Parathyroid adenoma (tissue), 2 donors: Measurements from ENCODE around the gene STK24.

Experiments
- H2AFZ ChIP-seq: fragments of 300-600 bp; sonication (generic); one replicate; pipeline ENCODE4 v1.7.0; 2017; ENCODE audit warnings: antibody characterized with exemption, mild to moderate bottlenecking
- H3K27ac ChIP-seq: fragments of 300-600 bp; sonication (generic); one replicate; pipeline ENCODE4 v1.7.0; 2017
- H3K27me3 ChIP-seq: fragments of 300-600 bp; sonication (generic); one replicate; pipeline ENCODE4 v1.7.0; 2017; ENCODE audit warnings: low read length; ENCODE audit not compliant: control insufficient read depth, insufficient read depth
- H3K36me3 ChIP-seq: fragments of 300-600 bp; sonication (generic); one replicate; pipeline ENCODE4 v1.7.0; 2017; ENCODE audit warnings: low read length; ENCODE audit not compliant: control insufficient read depth, insufficient read depth
- H3K4me1 ChIP-seq: fragments of 300-600 bp; sonication (generic); one replicate; pipeline ENCODE4 v1.7.0; 2017; ENCODE audit warnings: control low read depth
- H3K4me2 ChIP-seq: fragments of 300-600 bp; sonication (generic); one replicate; pipeline ENCODE4 v1.7.0; 2017; ENCODE audit warnings: low read length
- H3K4me3 ChIP-seq: fragments of 300-600 bp; sonication (generic); one replicate; pipeline ENCODE4 v1.7.0; 2017; ENCODE audit warnings: low read depth, low read length
- H3K79me2 ChIP-seq: fragments of 300-600 bp; sonication (generic); one replicate; pipeline ENCODE4 v1.7.0; 2017; ENCODE audit warnings: control low read depth
- H3K9ac ChIP-seq: fragments of 300-600 bp; sonication (generic); one replicate; pipeline ENCODE4 v1.7.0; 2017; ENCODE audit warnings: mild to moderate bottlenecking
- H3K9me3 ChIP-seq: fragments of 300-600 bp; sonication (generic); one replicate; pipeline ENCODE4 v1.7.0; 2017; ENCODE audit warnings: low read length; ENCODE audit not compliant: control insufficient read depth
- CTCF ChIP-seq: fragments of 300-600 bp; sonication (generic); IDR thresholded peaks from one replicate; pipeline ENCODE4 v1.7.0; 2017; ENCODE audit warnings: antibody characterized with exemption, mild to moderate bottlenecking
- donor health status: primary hyperparathyroidism.

STK24 gene

GRCh38 chr13:98586400-98587345 lies 9.8 kb upstream of the STK24 start:
- Histone ChIP-seq H3K9ac (no peak overlapping the region), H3K79me2 (no peaks in the 10 kb centered on the region), H3K4me2 (no peak overlapping the region), H2AFZ (no peak overlapping the region), H3K27me3 (no peaks in the 10 kb centered on the region), H3K36me3 (no peaks in the 10 kb centered on the region), H3K4me1 (no peaks in the 10 kb centered on the region), H3K27ac (no peak overlapping the region), H3K4me3 (no peak overlapping the region), H3K9me3 (no peaks in the 10 kb centered on the region)
- TF ChIP-seq CTCF = no peak

- H3K9me3 ChIP-seq = no peaks in the 10 kb centered on the region
- H3K27me3 ChIP-seq = no peaks in the 10 kb centered on the region
- H2AFZ ChIP-seq = no peak overlapping the region
- no peak overlapping the region for H3K4me2 ChIP-seq
- H3K27ac ChIP-seq = no peak overlapping the region
- H3K9ac ChIP-seq = no peak overlapping the region
- H3K79me2 ChIP-seq = no peaks in the 10 kb centered on the region
- TF ChIP-seq CTCF = no peak
- no peak overlapping the region for H3K4me3 ChIP-seq
- no peaks in the 10 kb centered on the region for H3K4me1 ChIP-seq
- no peaks in the 10 kb centered on the region for H3K36me3 ChIP-seq
Measured at GRCh38 chr13:98585946-98586345, 9.0 kb upstream of the STK24 start.

GRCh38 chr13:98585398-98585754 lies 8.5 kb upstream of the STK24 start:
- no peak overlapping the region for H3K27ac ChIP-seq
- no peaks in the 10 kb centered on the region for H3K36me3 ChIP-seq
- no peaks in the 10 kb centered on the region for H3K9me3 ChIP-seq
- no peaks in the 10 kb centered on the region for H3K4me1 ChIP-seq
- no peak overlapping the region for H3K9ac ChIP-seq
- no peak overlapping the region for H3K4me2 ChIP-seq
- H3K27me3 ChIP-seq = no peaks in the 10 kb centered on the region
- H3K79me2 ChIP-seq = no peaks in the 10 kb centered on the region
- no peak overlapping the region for H3K4me3 ChIP-seq
- no peak overlapping the region for H2AFZ ChIP-seq
- TF ChIP-seq CTCF = no peak

- no peak for TF ChIP-seq CTCF
- H2AFZ ChIP-seq = no peak overlapping the region
- H3K79me2 ChIP-seq = no peaks in the 10 kb centered on the region
- no peaks in the 10 kb centered on the region for H3K36me3 ChIP-seq
- H3K9ac ChIP-seq = no peak overlapping the region
- H3K4me2 ChIP-seq = no peak overlapping the region
- H3K4me1 ChIP-seq = no peaks in the 10 kb centered on the region
- H3K27me3 ChIP-seq = no peaks in the 10 kb centered on the region
- H3K4me3 ChIP-seq = no peak overlapping the region
- no peak overlapping the region for H3K27ac ChIP-seq
- H3K9me3 ChIP-seq = no peaks in the 10 kb centered on the region
Measured at GRCh38 chr13:98584668-98585397, 7.9 kb upstream of the STK24 start.
